Heart left ventricle (tissue), 13 donors: ENCODE data around the gene S100A14.

Source experiments
- CTCF ChIP-seq, 12 donors: fragments of 200-600 bp; sonication (generic) in 4 of 12; IDR thresholded peaks; one replicate each; pipeline versions ENCODE4 v1.5.0 to v1.8.0; 2018 to 2022; ENCODE audit warnings: antibody characterized with exemption in 12 of 12, mild to moderate bottlenecking in 5 of 12
- POLR2A ChIP-seq, 2 donors: fragments of 450-650 bp; IDR thresholded peaks; one replicate each; pipeline ENCODE4 v1.6.1; 2017; ENCODE audit warnings: antibody characterized with exemption in 2 of 2, mild to moderate bottlenecking in 2 of 2, moderate library complexity in 2 of 2
- donor health status: ischemic (EF 13 %, LVEDD 7.1; RV severe dilation, severe dysfunction).
- donor health status: DM: no; HTN: yes; CAD: no.
- donor health status: DM: no; HTN: no; CAD: no.
- donor health status: ischemic (EF 25% LVEDD 6.9; RV normal size, moderate dysfunction).
- donor health status: ischemic (EF 25% LVEDD 5.7; RV mildly dilated, moderate dysfunction).
- donor health status: ischemic (EF 35%, LVEDD 5.7; RV mildly dilated, moderate dysfunction).
- donor health status: nonischemic (EF 11% LVEDD 7.7; RV severe dilation, severe dysfunction).
- donor health status: DM: yes; HTN: yes; CAD: no.
- donor health status: PGD.
- donor health status: ischemic (EF 29% LVEDD 5.4; RV normal size, mild dysfunction).
- donor health status: nonischemic (EF 23%, LVEDD 6.1; RV moderate dilation, normal function).

- TF ChIP-seq CTCF (IDR thresholded peaks at IDR 0.05): peak in 7 of 12 donors; percentile 10 to 46 (median 29)
- peak in 1 of 2 donors; percentile 70 for TF ChIP-seq POLR2A (IDR thresholded peaks at IDR 0.05)
These were observed 42.5 kb upstream of the S100A14 start, which contains the start of gene SNAPIN for GRCh38 chr1:153658400-153659174.
